Measurements from ENCODE around the gene C17orf113. TPM values are rescaled to one million over a fixed set of nuclear protein-coding genes. Genes with fewer than 3 reads are reported as not detected.

C17orf113 gene
- total and polyA plus RNA-seq, 2 of the 13 experiments (the other 11 are each of a cell fraction or from before 2014, with no cell fraction given), result 0.87 to 1.1 TPM

DNA sequence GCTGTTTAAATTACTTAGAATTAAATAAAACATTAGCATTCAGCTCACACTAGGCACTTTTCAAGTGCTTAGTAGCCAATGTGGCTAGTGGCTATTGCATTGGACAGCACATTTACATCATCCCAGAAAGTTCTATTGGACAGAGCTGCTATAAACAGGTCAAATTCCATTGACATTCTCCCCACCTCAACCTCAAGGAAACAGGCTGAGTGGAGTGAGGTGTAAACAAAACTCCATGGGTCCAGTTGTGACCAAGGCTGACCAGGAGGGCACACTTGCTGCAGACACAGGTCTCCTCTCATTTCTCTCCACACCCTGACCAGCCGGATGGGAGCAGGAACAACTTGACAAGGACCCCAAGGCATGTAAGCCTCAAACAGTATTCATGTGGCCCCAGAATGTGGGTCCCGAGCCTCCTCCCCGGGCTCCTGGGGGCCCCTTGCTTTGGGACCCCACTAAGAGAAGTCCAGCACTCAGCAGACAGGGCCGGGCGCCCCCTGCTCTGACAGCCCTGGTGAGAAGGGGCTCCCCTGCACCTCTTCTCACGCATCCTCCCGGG lies 488 bp downstream of the C17orf113 start:
- intact Hi-C loops (cut with micrococcal nuclease; ENCODE audit: unreplicated experiment) (no loop called here), in situ Hi-C loops (cut with HindIII; ENCODE audit: extremely low pct_ligation_motif_present, low pct_unique_long_range_greater_than_20kb) (no loop called here)
- FAIRE-seq, result peak; percentile 76
- Histone ChIP-seq H3K4me3 (replicated peaks in 1 of 3; ENCODE audit: insufficient read depth in 1 of 3, low read depth in 2 of 3, low read length in 3 of 3) (peak overlapping the region; percentile 64 to 88 (median 67)), H3K27ac (ENCODE audit: extremely low read length, insufficient read depth, low read length) (no peak overlapping the region), H3K4me1 (ENCODE audit: insufficient read depth, low read length) (peaks cover 45% of the 10 kb centered on the region), H3K4me2 (ENCODE audit: low read depth, low read length) (peak overlapping the region; percentile 98), H3K9me3 (ENCODE audit: low read length) (no peaks in the 10 kb centered on the region), H2AFZ (ENCODE audit: low read length) (peak overlapping the region; percentile 91), H3K27me3 (ENCODE audit: control insufficient read depth in 1 of 2, insufficient read depth in 2 of 2, low read length in 2 of 2) (no peaks in the 10 kb centered on the region; a peak in 1 of 5 replicates), H4K20me1 (ENCODE audit: insufficient read depth, low read length) (no peaks in the 10 kb centered on the region), H3K79me2 (ENCODE audit: insufficient read depth, low read length) (no peaks in the 10 kb centered on the region), H3K36me3 (replicated peaks in 1 of 2; ENCODE audit: control insufficient read depth in 1 of 2, insufficient read depth in 2 of 2, low read length in 2 of 2) (no peaks in the 10 kb centered on the region), H3K9ac (ENCODE audit: insufficient read depth, low read depth, low read length) (peak overlapping the region; percentile 63)
- ChIA-PET CTCF (ENCODE audit: low intra/inter-chr PET ratio, low total read pairs) (interaction anchor here (1.5 kb wide), 2 partner anchors 24 to 67 kb away, joined by 4 to 5 read pairs; no protein-coding TSS in a partner anchor), POLR2A (interaction anchor here (1.3 to 1.4 kb wide), 2 partner anchors 33 to 42 kb away, joined by 3 to 4 read pairs; partner anchors contain the start of gene DNAJC7)
- BruUV-seq (replicated peaks), result no TSS peak
- 4% methylated on average over 7 of the region's 7 CpGs for WGBS (ENCODE audit: low lambda C conversion rate)
- DNase-seq (ENCODE audit: low spot score), result no peak
- ATAC-seq, result peak; percentile 59
- TF ChIP-seq PHF8 (CRISPR knock-in tag; IDR thresholded peaks at IDR 0.05), result no peak
- peak; percentile 14; the same call in 1 of the 2 replicates for TF ChIP-seq THAP9 (CRISPR knock-in tag; IDR thresholded peaks at IDR 0.05; ENCODE audit: borderline replicate concordance)
- TF ChIP-seq ZNF678 (CRISPR knock-in tag; IDR thresholded peaks at IDR 0.05), result no peak
- no peak for TF ChIP-seq TCF12 (IDR thresholded peaks at IDR 0.05)
- no peak for TF ChIP-seq TCF12 (CRISPR knock-in tag; IDR thresholded peaks at IDR 0.05)
- peak; percentile 20; the same call in 1 of the 2 replicates for TF ChIP-seq HOXA9 (CRISPR knock-in tag; IDR thresholded peaks at IDR 0.05; ENCODE audit: borderline replicate concordance)
- TF ChIP-seq ZNF451 (CRISPR knock-in tag; IDR thresholded peaks at IDR 0.05), result 0 out of 2 replicates have a peak, but pooled peaks have one; percentile 13
- TF ChIP-seq ETV6 (CRISPR knock-in tag; conservative IDR thresholded peaks at IDR 0.05), result 0 out of 2 replicates have a peak, but pooled peaks have one; percentile 57
- TF ChIP-seq MTERF4 (CRISPR knock-in tag; IDR thresholded peaks at IDR 0.05), result 0 out of 2 replicates have a peak, but pooled peaks have one; percentile 46
- 0 out of 2 replicates have a peak, but pooled peaks have one; percentile 25 for TF ChIP-seq ZNF607 (CRISPR knock-in tag; IDR thresholded peaks at IDR 0.05; ENCODE audit: borderline replicate concordance)
- peak; percentile 75; the same call in 1 of the 2 replicates for TF ChIP-seq AHR (CRISPR knock-in tag; IDR thresholded peaks at IDR 0.05)
- TF ChIP-seq NFKB2 (CRISPR knock-in tag; IDR thresholded peaks at IDR 0.05; ENCODE audit: borderline replicate concordance), result no peak
- 0 out of 2 replicates have a peak, but pooled peaks have one; percentile 42 for TF ChIP-seq KDM5B (CRISPR knock-in tag; IDR thresholded peaks at IDR 0.05; ENCODE audit: borderline replicate concordance)
- TF ChIP-seq GZF1 (CRISPR knock-in tag; IDR thresholded peaks at IDR 0.05), result no peak
- TF ChIP-seq ZNF792 (CRISPR knock-in tag; IDR thresholded peaks at IDR 0.05), result peak; percentile 61; the same call in 1 of the 2 replicates
- TF ChIP-seq, protein P1, sequence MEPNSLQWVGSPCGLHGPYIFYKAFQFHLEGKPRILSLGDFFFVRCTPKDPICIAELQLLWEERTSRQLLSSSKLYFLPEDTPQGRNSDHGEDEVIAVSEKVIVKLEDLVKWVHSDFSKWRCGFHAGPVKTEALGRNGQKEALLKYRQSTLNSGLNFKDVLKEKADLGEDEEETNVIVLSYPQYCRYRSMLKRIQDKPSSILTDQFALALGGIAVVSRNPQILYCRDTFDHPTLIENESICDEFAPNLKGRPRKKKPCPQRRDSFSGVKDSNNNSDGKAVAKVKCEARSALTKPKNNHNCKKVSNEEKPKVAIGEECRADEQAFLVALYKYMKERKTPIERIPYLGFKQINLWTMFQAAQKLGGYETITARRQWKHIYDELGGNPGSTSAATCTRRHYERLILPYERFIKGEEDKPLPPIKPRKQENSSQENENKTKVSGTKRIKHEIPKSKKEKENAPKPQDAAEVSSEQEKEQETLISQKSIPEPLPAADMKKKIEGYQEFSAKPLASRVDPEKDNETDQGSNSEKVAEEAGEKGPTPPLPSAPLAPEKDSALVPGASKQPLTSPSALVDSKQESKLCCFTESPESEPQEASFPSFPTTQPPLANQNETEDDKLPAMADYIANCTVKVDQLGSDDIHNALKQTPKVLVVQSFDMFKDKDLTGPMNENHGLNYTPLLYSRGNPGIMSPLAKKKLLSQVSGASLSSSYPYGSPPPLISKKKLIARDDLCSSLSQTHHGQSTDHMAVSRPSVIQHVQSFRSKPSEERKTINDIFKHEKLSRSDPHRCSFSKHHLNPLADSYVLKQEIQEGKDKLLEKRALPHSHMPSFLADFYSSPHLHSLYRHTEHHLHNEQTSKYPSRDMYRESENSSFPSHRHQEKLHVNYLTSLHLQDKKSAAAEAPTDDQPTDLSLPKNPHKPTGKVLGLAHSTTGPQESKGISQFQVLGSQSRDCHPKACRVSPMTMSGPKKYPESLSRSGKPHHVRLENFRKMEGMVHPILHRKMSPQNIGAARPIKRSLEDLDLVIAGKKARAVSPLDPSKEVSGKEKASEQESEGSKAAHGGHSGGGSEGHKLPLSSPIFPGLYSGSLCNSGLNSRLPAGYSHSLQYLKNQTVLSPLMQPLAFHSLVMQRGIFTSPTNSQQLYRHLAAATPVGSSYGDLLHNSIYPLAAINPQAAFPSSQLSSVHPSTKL (CRISPR knock-in tag; IDR thresholded peaks at IDR 0.05), result 0 out of 2 replicates have a peak, but pooled peaks have one; percentile 8
- TF ChIP-seq ZNF598 (CRISPR knock-in tag; IDR thresholded peaks at IDR 0.05; ENCODE audit: borderline replicate concordance), result 0 out of 2 replicates have a peak, but pooled peaks have one; percentile 33

Measured in HepG2 (cell line).